ENCODE measurements around the gene CTDP1.
"Not testable (repeated sequence)": the region's sequence is repeated elsewhere in the genome, so short reads cannot be mapped to it uniquely, and the experiment has no call there.

Gene CTDP1

DNA sequence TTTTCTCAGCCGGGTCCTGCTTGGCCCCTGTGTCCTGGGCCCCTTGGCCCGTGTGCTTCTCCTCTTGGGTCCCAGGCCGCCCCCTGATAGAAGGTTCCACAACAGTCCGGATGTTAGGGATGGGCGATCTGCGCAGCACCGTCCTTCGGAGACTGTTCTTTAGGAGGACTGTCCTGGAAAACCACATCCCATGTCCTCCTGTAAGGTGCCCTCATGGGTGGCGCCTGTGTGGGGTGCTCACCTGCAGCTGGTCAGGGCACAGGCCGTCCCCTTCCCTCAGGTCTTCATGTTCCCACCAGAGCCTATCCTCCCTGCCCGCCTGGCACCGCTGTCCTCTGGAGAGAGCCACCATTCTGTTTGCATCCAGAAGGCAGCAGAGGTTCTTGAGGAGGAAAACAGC is 50.0 kb downstream of the CTDP1 start:
- DNase-seq = no peak

DNA sequence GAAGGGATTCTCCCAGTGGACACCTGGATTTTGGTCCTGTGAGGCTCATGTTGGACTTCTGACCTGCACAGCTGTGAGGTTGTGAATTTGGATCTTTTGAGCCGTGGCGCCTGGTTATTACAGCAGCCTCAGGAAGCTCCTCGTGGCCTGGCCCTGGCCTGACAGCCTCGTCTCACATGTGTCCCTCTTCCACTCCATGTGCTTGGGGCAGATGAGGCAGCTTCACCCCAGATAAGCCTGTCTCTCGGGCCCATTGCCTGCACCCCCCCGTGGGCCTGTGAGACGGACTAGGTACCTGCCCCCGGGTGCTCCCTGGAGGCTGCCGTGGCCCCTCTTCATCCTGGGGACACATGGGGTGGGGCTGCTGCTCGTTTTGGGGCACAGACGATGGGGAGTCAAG is 51.2 kb downstream of the CTDP1 start:
- no peak for DNase-seq

DNA sequence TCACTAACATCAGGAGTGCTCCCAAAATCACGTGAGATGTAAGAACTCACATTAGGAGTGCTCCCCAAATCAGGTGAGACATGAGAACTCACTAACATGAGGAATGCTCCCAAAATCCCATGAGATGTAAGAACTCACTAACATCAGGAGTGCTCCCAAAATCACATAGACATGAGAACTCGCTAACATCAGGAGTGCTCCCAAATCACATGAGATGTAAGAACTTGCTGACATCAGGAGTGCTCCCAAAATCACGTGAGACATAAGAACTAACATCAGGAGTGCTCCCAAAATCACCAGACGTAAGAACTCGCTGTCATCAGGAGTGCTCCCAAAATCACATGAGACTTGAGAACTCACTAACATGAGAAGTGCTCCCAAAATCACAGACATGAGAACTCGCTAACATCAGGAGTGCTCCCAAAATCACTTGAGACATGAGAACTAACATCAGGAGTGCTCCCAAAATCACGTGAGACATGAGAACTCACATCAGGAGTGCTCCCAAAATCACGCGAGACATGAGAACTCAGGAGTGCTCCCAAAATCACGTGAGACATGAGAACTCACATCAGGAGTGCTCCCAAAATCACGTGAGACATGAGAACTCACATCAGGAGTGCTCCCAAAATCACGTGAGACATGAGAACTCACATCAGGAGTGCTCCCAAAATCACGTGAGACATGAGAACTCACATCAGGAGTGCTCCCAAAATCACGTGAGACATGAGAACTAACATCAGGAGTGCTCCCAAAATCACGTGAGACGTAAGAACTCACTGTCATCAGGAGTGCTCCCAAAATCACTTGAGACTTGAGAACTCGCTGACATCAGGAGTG is 52.5 kb downstream of the CTDP1 start:
- not testable (repeated sequence) for DNase-seq

DNA sequence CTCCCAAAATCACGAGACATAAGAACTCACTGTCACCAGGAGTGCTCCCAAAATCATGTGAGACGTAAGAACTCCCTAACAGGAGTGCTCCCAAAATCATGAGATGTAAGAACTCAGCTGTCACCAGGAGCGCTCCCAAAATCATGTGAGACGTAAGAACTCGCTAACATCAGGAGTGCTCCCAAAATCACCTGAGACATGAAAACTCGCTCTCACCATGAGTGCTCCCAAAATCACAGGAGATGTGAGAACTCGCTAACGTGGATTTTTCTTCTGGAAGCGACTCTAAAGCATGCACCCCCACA is 53.1 kb downstream of the CTDP1 start:
- DNase-seq = no peak

DNA sequence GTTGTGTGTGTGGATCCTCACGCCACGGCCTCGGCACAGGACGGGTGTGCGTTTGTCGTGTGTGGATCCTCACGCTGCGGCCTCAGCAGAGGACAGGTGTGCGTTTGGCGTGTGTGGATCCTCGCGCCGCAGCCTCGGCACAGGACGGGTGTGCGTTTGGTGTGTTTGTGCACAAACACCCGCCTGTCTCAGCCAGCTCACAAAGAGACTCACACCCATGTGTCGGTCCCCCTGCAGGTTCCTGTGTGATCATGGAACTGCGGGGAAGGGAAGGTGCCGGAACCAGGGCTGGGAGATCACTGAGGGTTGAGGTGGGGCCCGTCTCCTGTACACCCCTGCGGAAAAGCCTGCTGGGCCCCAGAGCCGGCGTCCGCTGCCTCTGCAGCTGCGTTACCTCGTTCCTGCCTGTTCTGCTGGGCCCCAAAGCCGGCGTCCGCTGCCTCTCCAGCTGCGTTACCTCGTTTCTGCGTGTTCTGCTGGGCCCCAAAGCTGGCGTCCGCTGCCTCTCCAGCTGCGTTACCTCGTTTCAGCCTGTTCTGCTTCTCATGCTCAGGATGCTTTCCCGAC is 53.6 kb downstream of the CTDP1 start:
- no peak for DNase-seq

DNA sequence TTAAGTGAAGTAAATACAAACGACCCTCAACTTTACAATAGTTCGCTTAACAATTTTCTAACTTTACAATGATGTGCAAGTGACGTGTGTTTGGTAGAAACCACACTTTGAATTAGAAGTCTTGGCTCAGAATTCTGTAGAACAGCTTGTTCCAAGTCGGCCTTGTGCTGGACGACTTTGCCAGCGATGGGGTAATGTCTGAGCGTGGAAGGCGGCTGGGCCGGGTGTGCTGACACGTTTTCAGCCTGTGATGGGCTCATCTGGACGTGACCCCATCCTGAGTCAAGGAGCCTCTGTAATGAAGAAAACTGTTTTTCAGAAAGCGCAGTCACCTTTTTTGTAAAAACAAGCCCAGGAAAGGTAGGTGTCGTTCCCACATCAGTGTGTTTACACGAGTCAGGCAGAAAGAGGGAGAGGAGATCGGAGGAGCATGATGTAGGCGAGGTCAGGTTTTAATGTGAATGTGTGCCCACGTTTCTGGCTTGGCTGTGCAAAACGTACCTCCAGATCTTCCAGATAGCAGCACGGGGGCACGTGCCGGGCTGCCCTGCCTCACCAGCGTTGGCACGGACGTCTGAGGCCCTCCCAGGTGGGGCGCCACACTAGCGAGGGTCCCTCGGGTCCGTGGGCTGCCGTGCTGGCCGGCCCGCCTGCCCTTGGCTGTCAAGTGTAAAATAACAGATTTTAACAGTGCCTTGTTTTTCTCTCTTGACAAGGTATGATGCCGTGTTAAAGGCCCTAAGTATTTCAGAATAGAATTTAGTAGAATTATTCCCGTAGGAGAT is 54.6 kb downstream of the CTDP1 start:
- no peak for DNase-seq

DNA sequence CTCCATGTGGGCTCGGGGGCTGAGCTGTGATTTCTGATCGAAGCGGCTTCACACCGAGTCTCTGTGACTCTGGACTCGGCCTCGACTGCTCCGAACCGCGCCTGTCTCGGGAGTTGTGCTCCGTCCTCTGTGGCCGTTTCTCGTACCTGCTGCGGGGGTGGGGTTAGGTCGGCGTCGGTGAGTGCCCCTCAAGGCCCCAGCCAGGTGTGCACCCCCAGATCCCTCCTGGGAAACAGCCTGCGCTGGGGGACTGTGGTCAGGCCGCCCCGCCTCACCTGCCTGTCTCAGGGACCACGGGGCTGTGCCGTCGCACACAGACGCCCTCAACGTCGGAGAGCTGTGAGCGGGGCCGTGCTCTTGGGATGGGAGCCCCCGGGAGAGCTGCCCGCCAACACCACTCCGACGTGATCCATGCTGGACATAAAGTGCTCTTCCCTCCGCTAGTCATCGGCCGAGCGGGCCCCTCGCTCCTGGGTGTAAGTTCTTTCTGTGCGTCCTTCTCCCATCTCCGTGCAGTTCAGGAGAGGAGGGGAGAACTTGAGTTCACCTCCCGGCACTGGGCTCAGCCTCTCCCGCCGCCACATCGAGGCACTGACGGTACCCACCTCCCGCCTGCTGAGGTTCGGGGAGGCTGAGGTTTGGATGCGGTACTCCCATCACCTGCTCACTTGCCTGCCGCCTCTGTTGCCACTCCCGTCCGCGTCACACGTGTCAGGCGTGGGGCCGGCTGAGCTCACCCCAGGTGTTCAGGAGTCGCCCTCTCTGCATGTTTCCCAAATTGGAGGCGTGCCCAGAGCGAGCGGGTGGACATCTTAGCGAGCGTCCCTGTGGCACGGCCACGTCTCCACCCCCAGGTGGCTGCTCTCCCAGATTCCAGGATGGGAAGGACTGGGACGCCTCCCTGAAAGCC is 55.7 kb downstream of the CTDP1 start:
- no peak for DNase-seq

DNA sequence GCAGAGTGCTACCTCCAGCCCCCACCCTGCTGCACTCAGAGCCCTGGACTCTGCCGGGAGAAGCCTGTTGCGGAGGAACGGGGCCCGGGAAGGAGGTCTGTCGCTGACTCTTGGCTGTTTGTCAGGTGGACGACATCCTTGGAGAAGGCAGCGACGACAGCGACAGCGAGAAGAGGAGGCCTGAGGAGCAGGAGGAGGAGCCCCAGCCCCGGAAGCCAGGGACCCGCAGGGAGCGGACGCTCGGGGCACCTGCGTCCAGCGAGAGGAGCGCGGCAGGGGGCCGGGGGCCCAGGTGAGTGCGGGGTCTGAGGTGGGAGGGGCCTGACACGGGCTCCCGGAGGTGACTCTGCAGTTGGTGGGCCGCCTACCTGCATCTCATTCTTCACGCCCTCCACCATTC is 56.6 kb downstream of the CTDP1 start:
- DNase-seq = no peak

DNA sequence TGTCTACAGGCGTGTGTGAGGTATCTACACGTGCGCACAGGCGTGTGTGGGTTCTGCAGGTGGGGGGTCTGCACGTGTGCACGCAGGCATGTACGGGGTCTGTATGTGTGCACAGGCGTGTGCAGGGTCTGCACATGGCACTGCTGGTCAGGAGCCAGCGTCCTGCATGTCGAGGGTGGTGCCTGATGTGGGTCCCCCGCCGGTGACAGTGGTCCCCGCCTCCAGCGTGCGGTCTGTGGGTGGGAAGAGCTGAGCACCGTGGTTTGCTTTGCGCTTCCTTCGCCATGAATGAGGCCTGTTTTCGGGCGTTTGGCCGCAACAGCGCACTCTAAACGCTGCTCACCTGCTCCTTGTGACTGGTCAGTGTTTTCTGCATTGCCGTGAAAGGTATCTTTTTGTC is 57.2 kb downstream of the CTDP1 start:
- no peak for DNase-seq

DNA sequence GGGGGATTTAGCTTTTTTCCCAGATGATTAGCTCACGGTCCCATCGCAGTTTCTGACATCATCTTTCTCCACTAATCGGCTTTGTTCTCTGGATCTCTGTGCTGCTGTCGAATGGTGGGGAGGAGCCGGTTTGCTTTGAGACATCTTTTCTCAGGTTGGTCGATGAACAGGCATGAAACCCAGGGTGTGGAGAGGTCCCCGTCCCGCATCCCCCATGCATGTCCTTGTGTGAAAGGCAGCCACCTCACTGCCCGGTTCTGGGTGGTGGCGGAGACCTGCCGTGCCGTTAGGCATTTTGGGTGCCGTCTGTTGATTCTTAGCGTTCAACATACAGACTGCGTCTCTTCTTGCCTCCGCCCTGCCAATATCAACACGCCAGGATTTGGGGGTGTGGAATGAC is 57.8 kb downstream of the CTDP1 start:
- DNase-seq = no peak

DNA sequence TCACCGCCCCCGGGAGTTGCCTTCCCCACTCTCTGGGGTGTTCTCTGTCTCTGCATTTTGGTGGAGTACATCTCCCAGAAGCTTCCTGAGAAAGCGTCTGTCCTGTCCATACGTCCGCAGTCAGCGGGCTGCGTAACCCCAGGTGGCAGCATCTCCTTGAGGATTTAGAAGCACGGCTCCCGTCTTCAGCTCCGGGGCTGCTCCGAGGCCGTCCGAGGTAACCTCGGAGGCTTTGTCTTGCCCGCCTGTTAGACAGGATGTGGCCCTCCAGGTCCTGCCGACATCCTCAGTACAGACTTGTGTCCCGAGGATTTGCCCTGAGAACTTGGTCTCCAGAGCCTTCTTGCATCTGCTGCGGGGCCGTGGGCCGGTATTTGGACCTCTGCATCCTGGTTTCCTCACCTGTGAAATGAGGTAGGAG is 58.4 kb downstream of the CTDP1 start:
- no peak for DNase-seq

DNA sequence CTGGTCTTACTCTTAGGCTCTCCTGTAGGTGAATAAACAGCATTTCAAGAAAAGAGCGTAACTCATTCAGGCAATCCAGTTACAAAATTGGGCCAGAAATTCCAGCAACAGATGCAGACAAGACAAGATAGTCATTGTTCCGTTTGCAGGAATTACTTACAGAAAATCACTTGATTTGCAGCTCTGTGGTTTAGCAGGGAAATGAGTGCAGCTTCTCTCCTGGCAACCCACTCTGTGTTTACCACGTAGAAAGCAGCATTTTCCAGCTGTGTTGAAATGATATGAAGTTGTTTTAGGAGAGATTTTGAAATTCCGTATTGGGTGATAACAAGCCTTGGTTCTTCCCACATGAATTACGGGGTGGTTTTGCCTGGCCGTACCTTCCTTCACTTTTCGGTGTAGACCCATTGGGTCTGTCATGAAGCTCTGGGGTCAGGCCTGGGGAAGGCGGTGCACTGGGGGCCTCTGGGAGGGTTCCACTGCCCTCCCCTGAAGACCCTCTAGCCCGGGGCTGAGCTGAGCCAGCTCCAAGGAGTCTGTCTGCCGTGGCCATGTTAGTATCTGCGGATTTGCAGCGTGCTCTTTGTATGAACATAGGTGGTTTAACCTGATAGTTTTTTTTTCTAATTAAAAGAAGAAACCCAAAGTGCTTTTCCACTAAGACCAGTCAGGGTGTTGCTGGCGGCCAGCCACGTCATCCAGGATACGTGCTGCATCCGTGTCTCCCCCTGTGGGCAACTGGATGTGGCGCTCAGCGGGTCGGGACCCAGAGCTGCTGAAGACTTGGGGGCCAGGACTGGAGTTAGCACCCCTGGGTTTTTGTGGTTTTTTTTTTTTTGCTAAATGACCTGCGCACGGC is 59.2 kb downstream of the CTDP1 start:
- no peak for DNase-seq

DNA sequence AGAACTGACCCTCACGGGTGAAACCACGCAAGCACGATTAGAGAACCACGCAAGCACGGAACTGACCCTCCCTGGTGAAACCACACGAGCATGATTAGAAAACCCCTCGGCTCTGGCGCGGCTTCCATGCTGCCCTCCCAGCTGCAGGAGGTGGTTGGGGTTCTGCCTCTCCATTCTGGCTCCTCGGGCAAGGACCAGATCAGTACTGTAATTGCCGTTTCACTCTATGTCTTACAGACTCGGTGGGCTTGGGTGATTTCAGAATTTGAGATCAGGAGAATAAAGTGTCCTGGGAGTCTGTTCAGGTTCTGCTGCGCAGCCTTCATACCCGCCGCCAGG is 59.8 kb downstream of the CTDP1 start:
- no peak for DNase-seq

DNA sequence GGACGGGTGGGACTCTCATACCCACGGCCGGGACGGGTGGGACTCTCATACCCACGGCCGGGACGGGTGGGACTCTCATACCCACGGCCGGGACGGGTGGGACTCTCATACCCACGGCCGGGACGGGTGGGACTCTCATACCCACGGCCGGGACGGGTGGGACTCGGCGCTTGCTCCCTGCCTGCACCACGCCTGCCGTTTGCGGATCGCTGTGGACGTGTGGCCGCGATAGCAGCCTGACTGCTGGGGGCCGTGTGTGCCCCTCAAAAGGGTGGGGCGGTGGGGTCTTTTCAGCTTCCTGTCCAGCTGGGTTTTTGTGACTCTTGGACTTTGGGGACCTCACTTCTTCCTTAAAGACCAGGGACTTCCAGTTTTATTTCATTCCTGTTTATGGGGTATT is 60.4 kb downstream of the CTDP1 start:
- not testable (repeated sequence) for DNase-seq

DNA sequence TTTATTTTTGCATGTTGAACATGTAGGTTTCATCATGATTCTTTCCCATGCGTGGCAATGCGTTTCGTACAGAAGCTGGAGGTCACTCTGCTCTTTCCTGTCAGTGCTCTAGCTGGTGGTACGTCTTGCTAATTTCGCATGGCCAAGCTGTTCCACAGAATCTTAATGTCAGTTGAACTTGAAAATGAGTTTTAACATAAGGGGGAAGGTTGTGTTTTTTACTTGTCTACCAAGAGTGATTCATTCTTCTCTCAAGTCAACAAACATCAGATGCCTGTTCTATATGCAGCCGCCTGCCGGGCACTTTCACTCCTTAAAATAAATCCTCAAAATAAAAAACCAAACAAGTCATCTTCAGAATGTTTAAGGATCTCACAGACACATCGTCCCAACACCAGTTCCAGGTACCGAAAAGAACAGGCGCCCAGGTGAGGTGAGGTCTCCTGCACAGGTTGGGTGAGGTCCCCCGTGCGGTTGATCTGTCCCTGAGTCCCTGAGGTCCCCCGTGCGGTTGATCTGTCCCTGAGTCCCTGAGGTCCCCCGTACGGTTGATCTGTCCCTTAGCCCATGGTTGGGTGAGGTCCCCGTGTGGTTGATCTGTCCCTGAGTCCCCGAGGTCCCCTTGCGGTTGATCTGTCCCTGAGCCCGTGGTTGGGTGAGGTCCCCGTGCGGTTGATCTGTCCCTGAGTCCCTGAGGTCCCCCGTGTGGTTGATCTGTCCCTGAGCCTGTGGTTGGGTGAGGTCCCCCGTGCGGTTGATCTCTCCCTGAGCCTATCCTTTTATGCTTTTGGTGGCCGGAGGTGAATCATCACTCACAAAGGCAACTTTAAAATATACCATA is 61.1 kb downstream of the CTDP1 start:
- DNase-seq = no peak

DNA sequence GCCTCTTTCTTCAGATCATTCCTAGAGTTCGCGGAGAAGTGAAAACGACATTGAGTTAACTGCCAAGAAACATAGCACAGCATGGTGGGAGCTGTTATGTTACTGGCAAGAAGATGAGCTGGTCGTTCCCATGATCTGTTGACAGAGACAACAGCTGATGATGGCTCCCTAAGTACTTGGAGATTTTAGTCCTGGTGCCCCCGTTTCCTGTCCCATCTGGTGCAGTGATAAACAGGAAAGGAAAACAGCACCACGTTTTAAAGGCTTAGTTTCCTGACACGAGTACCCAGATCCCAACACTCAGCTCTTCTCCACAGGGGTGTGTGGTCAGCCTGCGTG is 61.7 kb downstream of the CTDP1 start:
- no peak for DNase-seq

DNA sequence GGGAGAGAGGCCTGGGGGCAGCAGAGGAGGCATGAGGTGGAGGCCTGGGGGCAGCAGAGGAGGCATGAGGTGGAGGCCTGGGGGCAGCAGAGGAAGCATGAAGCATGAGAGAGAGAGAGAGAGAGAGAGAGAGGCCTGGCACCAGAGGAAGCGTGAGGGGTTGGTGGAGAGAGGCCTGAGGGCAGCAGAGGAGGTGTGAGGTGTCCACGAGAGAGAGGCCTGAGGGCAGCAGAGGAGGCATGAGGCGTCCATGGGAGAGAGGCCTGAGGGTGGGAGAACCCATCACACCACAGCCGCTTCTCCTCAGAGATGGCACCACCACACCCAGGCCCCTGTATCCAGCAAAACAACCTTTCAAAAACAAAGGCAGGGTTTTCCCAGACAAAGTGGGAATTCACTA is 62.5 kb downstream of the CTDP1 start:
- DNase-seq = no peak

DNA sequence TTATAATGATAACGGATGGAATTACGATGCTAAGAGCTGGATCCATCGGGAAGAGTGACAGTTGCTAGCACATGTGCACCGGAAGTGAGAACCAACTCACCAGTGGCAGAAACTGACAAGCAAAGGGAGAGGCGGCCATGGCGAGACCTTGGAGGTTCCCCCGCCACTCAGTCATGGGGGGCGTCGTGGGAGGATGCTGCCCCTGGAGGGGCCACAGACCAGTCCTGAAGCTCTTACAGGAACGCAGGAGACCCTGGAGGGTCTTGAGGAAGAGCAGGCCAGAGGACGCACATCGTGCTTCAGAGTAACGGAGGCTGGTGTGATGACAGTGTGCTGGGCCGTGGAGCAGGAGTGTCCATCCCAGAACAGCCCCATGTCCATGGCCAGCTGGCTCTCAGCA is 65.0 kb downstream of the CTDP1 start:
- no peak for DNase-seq

DNA sequence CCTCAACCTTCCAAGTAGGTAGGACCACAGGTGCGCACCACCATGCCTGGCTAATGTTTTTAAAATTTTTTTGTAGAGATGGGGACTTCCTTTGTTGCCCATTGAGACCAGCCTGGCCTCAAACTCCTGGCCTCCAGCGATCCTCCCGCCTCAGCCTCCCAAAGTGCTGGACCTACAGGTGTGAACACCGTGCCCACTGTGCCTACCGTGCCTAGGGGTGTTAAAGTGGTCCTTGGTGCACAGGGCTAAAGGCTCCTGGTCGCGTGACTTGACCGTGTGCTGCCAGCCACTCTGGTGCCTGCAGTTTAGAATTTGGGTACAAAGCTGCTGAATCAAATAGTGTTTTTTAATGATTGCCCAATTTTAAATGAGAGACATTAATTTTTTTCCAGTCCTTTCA is 67.1 kb downstream of the CTDP1 start:
- DNase-seq = no peak

DNA sequence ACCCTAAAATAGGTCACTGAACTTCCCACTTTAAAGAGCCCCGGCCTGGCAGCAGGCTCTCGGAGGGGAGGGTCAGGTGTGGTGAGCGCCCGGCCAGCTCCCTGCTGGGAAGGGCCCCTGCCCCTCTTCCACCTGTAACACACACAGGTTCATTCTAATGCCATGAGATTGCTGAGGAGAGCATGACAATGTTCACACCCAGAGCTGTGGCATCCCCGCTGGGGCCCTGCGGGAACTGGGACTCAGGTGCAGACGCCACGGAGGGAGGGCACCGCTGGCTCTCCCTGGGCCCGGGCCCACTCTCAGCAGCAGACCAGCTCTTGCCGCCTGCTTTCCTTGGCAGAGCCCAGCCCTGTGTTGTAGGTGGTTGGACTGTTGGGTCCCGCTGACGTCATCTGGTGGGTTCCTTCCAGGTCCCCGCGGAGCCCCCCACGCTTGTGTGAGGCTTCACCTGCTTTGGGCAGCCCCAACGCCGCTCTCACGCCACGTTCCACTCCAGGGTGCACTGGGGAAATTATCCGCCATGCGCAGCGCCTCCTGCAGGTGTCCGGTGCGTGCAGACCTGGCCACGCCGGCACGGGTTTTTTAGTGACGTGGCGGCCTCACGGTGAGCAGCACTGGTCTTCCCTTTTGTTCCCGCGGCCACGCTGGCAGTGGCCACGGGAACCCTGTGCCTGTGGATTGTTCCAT is 67.7 kb downstream of the CTDP1 start:
- DNase-seq = no peak
